Measurements from ENCODE around the gene CHI3L2. TPM values are rescaled to one million over a fixed set of nuclear protein-coding genes. Genes with fewer than 3 reads are reported as not detected.

Gene CHI3L2
- total RNA-seq, 1 donor from 2014 or later = not detected

DNA sequence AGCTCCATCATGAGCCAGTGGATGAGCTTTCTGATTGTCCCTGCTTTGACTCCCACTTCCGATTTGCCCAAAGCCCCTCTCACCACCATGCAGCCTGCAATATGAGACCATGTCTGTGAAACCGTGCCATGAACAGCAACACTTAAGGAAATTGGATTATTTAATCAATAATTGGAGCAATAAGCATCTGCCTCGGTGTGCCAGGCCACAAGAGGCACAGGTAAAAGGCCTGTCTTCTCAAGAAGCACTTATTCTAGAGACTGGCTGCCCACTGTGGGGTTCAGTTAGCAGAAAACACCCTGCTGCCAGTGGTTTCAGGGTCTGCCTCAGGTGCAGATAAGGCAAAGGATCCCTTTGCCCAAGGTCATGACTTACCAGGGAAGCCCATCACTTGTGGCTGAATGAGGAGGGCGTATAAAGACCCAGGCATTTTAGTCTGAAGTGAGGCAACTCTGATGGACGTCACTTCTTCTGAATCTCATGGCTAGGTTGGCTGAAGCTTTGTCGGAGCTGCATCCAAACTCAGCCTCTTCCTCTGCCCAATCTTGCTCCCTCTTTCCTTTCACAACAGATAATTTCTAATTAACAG, 7.1 kb upstream of the CHI3L2 start:
- DNase-seq (ENCODE audit: low read depth, low spot score) = no peak

- no peak for DNase-seq (ENCODE audit: low read depth, low spot score)
Observed at GRCh38 chr1:111221276-111221632, 6.3 kb upstream of the CHI3L2 start.

DNA sequence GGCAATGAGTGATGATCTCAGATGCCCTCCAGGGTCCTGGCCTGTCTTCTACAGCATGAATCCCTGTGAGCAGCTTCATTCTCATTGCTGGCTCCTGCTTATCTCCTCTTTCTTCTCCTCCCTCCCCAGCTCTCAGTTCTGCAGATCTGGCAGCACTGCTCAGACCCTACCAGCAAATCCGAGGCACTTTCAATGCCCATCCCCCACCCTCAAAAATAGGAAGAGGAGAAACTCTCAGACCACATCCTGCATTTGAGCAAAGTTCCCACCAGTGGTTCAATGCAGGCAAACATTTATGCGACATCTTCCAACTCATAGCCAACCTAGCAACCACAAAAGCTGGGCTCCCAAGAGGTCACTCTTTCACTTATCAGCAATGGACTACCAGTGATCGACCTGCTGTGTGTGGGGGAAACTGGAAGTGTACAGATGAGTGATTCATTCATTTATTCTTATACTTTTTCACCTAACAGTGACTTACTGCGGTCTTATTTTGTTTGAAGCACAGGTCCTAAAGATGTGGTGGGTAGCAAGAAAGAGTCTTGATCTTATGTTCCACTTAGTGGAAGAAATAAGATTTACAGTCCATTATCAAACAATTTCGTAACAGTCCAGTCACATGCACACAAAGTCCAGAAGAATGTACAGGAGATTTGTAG, 5.8 kb upstream of the CHI3L2 start:
- DNase-seq (ENCODE audit: low read depth, low spot score) = no peak

DNA sequence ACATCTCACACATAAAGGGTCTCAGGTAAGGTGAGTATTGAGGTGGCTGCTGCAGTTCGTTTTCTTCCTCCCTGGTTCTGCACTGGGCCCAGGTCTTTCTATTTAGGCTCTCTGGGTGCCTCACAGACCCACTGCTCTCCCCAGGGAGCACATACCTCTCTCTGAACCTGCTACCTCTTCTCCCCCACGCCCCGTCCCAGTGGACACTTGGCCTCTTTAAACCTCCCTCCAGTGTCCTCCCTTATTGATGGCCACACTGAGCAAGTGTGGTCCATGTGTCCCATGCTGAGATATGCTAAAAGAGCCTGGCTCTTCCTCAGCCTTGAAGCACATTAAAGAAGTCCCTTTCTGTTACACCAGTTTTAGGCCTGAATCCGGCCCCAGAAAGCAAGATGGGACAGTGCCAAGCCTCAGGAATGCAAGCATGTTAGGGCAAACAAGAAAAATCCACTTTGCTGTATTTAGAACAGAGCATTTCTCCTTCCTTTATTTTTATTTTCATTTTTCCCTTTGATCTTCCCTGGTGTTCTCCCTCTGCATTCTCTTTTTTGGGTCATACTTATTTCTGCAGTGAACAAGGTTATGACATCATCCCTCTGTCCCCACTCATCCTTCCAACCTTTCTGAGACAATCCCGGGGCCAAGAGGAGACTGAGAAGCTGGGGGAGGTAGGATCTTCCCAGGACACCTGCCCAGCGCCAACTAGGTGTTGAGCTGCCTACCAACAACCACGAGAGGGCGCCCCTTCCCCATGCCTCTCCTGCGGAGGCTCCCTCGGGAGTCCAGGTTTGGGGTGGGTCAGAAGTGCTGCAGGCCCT, 5.0 kb upstream of the CHI3L2 start:
- no peak for DNase-seq (ENCODE audit: low read depth, low spot score)

GRCh38 chr1:111223126-111223685, 4.3 kb upstream of the CHI3L2 start:
- no peak for DNase-seq (ENCODE audit: low read depth, low spot score)

- no peak for DNase-seq (ENCODE audit: low read depth, low spot score)
Observed at GRCh38 chr1:111225091-111225490, 2.4 kb upstream of the CHI3L2 start.

DNA sequence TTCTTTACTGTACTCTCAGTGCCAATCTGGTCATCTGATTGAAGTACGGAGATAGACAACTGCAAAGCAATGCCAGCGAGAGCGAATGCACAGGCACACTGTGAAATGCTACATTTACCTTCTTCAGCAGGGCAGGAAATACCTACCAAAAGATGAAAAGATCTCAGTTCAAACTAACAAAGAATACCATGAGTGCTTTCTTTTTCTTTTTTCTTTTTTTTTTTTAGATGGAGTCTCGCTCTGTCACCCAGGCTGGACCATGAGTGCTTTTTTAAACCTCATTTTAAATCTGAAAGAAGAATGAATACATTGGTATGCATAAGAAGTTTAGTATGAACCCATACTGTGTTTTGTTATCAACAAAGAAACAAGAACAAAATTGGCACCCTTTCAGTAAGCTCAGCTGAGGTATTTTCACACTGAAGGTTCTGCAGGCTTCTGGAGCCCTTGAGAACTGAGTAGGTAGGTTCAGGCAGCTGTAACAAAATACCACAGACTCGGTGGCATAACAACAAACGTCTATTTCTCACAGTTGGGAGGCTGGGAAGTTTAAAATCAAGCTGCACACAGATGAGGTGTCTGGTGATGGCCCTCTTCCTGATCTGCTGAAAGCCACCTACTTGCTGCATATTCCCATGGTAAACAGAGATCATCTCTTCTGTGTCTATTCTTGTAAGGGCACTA, 1.7 kb upstream of the CHI3L2 start:
- no peak for DNase-seq (ENCODE audit: low read depth, low spot score)

DNA sequence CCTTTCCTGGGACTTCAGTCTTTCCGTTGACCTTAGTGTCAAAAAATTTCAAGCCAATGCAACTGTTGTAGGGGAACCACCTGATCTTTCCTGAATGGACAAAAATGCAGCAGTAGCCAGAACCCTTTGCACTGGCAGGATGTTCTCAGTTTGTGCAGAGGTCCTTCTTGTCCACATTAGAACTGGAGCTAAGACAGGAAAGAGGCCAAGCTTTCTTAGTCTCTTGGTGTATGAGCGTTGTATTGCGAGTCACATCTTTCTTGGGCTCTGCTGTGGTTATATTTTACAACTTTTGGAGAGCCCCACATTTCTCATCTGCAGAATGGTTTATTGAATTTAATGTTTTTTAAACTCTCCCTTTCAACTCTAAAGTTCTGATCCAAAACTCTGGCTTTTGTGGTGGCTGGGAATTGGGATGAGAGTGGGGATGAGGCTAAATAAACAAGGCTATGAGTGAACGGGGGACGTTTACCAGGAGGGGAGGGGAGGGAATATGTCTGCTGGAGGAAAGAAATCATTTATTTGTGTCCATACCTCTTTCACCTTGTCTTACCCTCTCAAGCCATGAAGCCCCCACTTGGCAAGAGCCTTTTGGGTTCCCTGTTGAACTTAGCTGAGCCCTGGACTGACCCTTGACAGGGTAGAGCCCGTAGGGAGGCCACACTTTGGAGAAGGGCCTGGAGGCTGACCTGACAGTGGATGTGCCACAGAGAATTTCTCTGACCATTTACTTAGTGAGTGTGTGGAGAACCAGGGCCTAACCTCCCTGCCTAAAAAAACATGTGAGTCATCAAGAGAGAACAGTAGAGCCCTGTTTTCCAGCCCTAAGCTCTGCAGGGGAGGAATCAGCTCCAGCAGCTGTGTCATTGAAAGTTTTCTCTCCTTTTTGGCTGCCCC, 586 bp downstream of the CHI3L2 start:
- no peak for DNase-seq (ENCODE audit: low read depth, low spot score)

- DNase-seq (ENCODE audit: low read depth, low spot score) = no peak
Observed at GRCh38 chr1:111228748-111229126, 1.2 kb downstream of the CHI3L2 start.

- no peak for DNase-seq (ENCODE audit: low read depth, low spot score)
Observed at GRCh38 chr1:111232134-111232533, 4.6 kb downstream of the CHI3L2 start.

DNA sequence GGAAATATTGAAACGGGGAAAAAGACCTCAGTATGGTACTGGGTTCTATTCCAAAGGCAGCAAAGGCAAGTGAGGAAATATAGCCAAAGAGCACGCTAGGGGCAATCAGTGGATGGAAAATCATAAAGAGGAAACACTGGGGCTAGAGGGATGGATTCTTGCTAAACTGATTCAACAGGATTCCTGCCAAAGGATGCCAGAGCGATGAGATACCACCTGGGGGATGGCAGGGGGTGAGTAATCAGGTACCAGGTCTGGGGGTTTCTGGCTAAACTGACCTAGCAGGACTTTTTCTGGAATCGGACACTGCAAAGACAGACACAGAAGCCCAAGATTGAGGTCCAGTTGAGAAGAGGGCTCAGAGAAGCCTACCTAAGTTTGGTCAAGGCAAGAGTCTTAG, 6.7 kb downstream of the CHI3L2 start:
- DNase-seq (ENCODE audit: low read depth, low spot score) = no peak

DNA sequence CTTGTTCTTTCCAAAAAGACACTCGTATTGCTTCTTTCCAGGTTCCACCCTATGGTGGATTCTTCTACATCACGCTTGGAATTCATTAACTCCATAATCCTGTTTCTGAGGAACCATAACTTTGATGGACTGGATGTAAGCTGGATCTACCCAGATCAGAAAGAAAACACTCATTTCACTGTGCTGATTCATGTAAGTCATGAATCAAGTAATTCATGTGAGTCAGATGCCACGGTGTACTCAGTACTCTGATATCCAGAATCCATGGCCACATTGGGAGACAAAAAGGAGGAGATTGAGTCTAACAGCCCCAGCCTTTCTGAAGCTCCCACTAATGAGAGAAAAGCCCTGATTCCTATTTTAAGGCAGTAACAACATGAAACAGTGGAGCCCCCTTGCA, 7.4 kb downstream of the CHI3L2 start:
- no peak for DNase-seq (ENCODE audit: low read depth, low spot score)

DNA sequence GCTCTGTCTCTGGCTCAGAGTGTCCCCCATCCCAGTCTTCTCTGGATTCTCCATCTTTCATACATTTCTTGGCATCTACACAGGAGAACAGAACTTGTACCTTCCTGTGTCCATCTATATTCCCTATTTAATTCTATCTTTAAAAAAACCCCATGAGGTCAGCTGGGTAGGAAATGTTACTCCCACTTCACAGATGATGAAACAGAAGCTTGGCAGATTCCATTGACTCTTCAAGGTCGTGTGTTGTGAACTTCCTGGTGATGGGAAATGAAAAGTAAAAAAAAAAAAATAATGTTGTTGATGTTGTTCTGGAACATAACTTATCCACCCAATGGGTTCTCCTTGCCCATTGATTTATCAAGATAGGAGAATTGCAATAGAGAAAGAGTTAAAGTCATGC, 8.9 kb downstream of the CHI3L2 start:
- no peak for DNase-seq (ENCODE audit: low read depth, low spot score)

GRCh38 chr1:111236806-111237205, 9.3 kb downstream of the CHI3L2 start:
- DNase-seq (ENCODE audit: low read depth, low spot score) = no peak

DNA sequence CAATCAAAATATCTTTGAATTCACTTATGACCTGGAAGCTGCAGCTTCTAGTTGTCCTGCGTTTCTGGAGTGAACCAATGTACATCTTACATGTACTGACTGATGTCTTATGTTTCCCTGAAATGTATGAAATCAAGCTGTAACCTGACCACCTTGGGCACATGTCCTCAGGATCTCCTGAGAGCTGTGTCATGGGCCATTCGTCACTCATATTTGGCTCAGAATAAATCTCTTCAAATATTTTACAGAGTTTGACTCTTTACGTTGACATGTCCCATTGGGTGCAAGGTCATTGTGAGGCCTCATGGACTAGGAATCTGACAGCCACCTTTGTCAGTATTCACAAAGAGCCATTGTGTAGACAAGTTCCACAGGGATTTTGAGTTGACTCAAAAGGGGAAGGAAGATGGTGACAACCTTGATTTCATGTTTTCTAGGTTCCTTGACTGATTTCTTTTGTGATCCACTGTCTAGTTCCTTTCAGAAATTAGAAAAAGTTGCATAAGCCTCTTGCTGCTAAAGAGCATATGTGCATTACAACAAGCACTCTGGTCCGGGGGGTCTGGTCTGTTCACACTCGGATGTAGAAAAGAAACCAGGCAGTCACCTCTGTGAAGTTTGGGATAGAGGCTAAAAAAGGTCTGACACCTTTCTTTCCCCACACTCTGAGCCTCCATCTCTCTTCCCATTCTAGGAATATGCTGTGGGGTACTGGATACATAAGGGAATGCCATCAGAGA, 10.7 kb downstream of the CHI3L2 start:
- DNase-seq (ENCODE audit: low read depth, low spot score) = no peak

- DNase-seq (ENCODE audit: low read depth, low spot score) = no peak
Observed at GRCh38 chr1:111241797-111242196, 14.3 kb downstream of the CHI3L2 start.

GRCh38 chr1:111242805-111243523, 15.5 kb downstream of the CHI3L2 start:
- no peak for DNase-seq (ENCODE audit: low read depth, low spot score)

DNA sequence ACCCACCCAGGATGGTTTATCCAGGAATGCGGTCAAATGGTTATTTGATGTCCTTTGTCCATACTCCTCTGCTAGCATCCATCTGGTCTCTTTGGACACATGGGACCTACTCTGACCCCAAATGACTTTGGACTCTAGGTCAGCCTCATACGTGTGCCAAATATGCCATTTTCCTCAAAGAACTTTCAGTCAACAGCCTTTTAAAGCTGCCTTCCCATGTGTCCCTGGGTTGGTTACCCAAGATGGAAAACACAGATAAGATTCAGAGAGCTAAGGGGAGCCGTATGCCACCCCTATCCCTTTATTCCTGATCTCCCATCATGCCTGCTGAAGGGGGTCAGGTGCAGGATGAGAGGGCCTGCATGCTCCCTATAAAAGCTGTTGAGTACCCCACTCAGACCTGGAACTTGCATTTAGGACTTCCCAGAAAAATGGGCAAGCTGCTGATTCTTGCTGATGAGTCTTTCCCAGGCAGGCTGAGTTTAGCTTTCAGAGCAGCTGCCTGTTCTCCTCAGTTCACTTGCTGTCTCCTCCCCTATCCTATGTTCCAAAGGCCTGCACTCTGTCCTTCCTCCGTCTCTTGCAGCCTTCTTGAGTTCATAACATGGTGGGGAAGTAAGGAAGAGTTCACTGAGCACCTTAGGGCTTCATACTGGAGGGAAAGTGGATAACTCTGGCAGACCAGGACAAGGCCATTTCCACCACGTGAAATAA, 19.8 kb downstream of the CHI3L2 start:
- no peak for DNase-seq (ENCODE audit: low read depth, low spot score)

GRCh38 chr1:111249960-111250359, 22.4 kb downstream of the CHI3L2 start:
- DNase-seq (ENCODE audit: low read depth, low spot score) = no peak
